Prostate gland (tissue), 2 donors: Measurements from ENCODE around the gene ZNF775.

Source experiments
- POLR2A ChIP-seq: fragments of 450-650 bp; IDR thresholded peaks from one replicate; pipeline ENCODE4 v1.6.1; 2016; ENCODE audit warnings: antibody characterized with exemption, mild to moderate bottlenecking
- TF ChIP-seq, protein P1 (sequence below), 4 experiments: fragments of 200-600 bp in 2 of 4; fragments of 450-650 bp in 2 of 4; sonication (generic) in 2 of 4; IDR thresholded peaks; 1 replicate in 3 of 4; 2 replicates in 1 of 4; pipeline ENCODE4 v1.5.1; 2016 to 2019; ENCODE audit warnings: antibody characterized with exemption in 4 of 4, mild to moderate bottlenecking in 2 of 4, moderate library complexity in 2 of 4

DNA sequence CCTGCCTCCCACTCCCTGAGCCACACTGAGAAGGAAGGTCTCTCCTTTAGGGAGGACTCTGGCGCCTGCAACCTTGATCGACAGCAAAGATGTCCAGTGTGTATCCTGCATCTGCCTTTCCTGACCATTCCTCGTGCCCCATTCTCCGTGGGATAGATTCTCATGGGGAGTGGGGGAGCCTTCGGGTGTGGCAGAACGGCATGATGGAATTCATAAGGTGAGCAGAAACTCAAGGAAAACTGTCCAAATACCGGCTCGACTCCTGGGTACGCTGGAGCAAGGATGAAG lies 37.1 kb upstream of the ZNF775 start:
- TF ChIP-seq, protein P1, sequence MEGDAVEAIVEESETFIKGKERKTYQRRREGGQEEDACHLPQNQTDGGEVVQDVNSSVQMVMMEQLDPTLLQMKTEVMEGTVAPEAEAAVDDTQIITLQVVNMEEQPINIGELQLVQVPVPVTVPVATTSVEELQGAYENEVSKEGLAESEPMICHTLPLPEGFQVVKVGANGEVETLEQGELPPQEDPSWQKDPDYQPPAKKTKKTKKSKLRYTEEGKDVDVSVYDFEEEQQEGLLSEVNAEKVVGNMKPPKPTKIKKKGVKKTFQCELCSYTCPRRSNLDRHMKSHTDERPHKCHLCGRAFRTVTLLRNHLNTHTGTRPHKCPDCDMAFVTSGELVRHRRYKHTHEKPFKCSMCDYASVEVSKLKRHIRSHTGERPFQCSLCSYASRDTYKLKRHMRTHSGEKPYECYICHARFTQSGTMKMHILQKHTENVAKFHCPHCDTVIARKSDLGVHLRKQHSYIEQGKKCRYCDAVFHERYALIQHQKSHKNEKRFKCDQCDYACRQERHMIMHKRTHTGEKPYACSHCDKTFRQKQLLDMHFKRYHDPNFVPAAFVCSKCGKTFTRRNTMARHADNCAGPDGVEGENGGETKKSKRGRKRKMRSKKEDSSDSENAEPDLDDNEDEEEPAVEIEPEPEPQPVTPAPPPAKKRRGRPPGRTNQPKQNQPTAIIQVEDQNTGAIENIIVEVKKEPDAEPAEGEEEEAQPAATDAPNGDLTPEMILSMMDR (IDR thresholded peaks at IDR 0.05) = no peak
- TF ChIP-seq POLR2A = no peak
